ENCODE results near the gene TENM4.

Gene TENM4

GRCh38 chr11:79419120-79419519 is 21.7 kb downstream of the TENM4 start:
- DNase-seq (ENCODE audit: low spot score): no peak
- TF ChIP-seq CTCF (IDR thresholded peaks at IDR 0.05; ENCODE audit: extremely low read depth, missing control alignments): no peak

DNA sequence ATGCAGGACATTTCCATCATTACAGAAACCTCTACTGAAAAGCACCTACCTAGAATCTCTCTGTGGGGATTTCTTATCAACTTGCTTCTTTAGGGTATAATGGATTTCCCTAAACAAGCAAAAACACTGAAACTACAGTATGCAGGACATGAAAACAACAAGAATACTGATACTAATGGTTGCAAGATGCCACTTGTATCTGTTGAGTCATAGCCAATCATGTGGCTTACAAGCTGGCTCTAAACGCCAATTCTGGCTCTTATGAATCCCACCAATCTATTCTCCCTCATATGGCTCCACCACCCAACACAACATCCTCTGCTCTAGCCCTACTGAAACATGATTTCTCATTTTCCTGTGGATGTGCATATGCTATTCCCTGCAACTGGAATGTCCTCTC is 22.6 kb downstream of the TENM4 start:
- DNase-seq (ENCODE audit: low spot score): no peak
- TF ChIP-seq CTCF (IDR thresholded peaks at IDR 0.05; ENCODE audit: extremely low read depth, missing control alignments): no peak

GRCh38 chr11:79417069-79417920 is 23.5 kb downstream of the TENM4 start:
- no peak for TF ChIP-seq CTCF (IDR thresholded peaks at IDR 0.05; ENCODE audit: extremely low read depth, missing control alignments)
- DNase-seq (ENCODE audit: low spot score): no peak

DNA sequence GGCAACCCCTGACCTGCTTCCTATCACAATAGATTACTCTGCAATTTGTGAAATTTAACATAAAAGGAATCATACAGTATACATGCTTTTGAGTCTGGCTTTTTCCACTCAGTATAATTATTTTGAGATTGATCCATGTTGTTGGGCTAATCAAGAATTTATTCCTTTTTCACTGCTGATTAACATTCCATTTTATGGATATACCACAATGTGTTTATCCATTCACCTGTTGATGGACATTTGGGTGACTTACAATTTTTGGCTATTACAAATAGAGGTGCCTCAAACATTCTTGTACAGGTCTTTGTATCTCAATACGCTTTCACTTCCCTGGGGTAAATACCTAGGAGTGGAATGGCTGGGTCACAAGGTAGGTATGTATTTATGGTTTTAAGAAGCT is 24.9 kb downstream of the TENM4 start:
- DNase-seq (ENCODE audit: low spot score): no peak

GRCh38 chr11:79415411-79415810 is 25.4 kb downstream of the TENM4 start:
- no peak for DNase-seq (ENCODE audit: low spot score)
- TF ChIP-seq CTCF (IDR thresholded peaks at IDR 0.05; ENCODE audit: extremely low read depth, missing control alignments): no peak

More for the DNA sequence above, 24.9 kb downstream of the TENM4 start:
- no peak for TF ChIP-seq CTCF (IDR thresholded peaks at IDR 0.05; ENCODE audit: extremely low read depth, missing control alignments)

- no peak for DNase-seq (ENCODE audit: low spot score)
- TF ChIP-seq CTCF (IDR thresholded peaks at IDR 0.05; ENCODE audit: extremely low read depth, missing control alignments): no peak
Measured at GRCh38 chr11:79414644-79415317, 26.0 kb downstream of the TENM4 start.

DNA sequence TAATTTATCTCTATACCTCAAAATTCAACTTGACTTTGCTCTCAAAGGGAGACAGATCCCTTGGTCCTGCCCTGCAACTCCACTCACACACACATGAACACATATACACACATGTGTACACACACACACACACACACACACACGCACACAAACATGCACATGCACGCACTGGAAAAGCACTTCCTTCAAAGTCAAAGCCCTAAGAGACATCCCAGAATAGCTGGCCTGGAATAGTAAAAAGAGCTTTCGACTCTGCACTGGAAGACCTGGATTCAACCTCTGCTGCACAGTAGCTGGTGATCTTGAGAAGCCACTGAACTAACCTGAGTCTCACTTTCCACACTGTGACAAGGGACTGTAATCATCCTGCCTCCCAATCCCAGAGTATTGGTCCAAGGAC is 26.8 kb downstream of the TENM4 start:
- DNase-seq (ENCODE audit: low spot score): no peak
- TF ChIP-seq CTCF (IDR thresholded peaks at IDR 0.05; ENCODE audit: extremely low read depth, missing control alignments): no peak

All from GM20000 (cell line).